ENCODE results near the gene DTX2. TPM values are rescaled to one million over a fixed set of nuclear protein-coding genes. Genes with fewer than 3 reads are reported as not detected.
"Not testable (repeated sequence)": the region's sequence is repeated elsewhere in the genome, so short reads cannot be mapped to it uniquely, and the experiment has no call there.

The DTX2 gene
- total RNA-seq, 1 experiment from 2014 or later: 11.5 TPM

- H3K4me1 ChIP-seq: peaks cover 25% of the 10 kb centered on the region
- H3K27ac ChIP-seq; H3K36me3 ChIP-seq; H3K9me3 ChIP-seq (replicated peaks); H3K27me3 ChIP-seq; H3K4me3 ChIP-seq: not testable (repeated sequence)
- DNase-seq: peak in 1 of 2 experiments; percentile 0
Measured at GRCh38 chr7:76511200-76511910, 49.8 kb downstream of the DTX2 start.

- H3K9me3 ChIP-seq (replicated peaks); H3K4me3 ChIP-seq; H3K27me3 ChIP-seq; H3K36me3 ChIP-seq; H3K27ac ChIP-seq; DNase-seq: not testable (repeated sequence)
- peaks cover 25% of the 10 kb centered on the region for H3K4me1 ChIP-seq
Measured at GRCh38 chr7:76511911-76512885, 50.7 kb downstream of the DTX2 start.

GRCh38 chr7:76512941-76513816, 51.7 kb downstream of the DTX2 start:
- H3K36me3 ChIP-seq: no peaks in the 10 kb centered on the region
- no peaks in the 10 kb centered on the region for H3K9me3 ChIP-seq (replicated peaks)
- H3K27ac ChIP-seq: no peak overlapping the region
- no peak overlapping the region for H3K4me3 ChIP-seq
- H3K27me3 ChIP-seq: no peaks in the 10 kb centered on the region
- DNase-seq: peak; percentile 47 to 48
- H3K4me1 ChIP-seq: peaks cover 25% of the 10 kb centered on the region

- no peaks in the 10 kb centered on the region for H3K27me3 ChIP-seq
- DNase-seq: peak in 1 of 2 experiments; percentile 2
- no peaks in the 10 kb centered on the region for H3K36me3 ChIP-seq
- no peak overlapping the region for H3K4me3 ChIP-seq
- no peak overlapping the region for H3K27ac ChIP-seq
- H3K4me1 ChIP-seq: peaks cover 25% of the 10 kb centered on the region
- H3K9me3 ChIP-seq (replicated peaks): no peaks in the 10 kb centered on the region
Measured at GRCh38 chr7:76513817-76514799, 52.6 kb downstream of the DTX2 start.

GRCh38 chr7:76514926-76515771, 53.6 kb downstream of the DTX2 start:
- Histone ChIP-seq H3K9me3 (replicated peaks) (no peaks in the 10 kb centered on the region), H3K27me3 (no peaks in the 10 kb centered on the region), H3K4me3 (peak overlapping the region; percentile 36), H3K27ac (no peak overlapping the region), H3K36me3 (no peaks in the 10 kb centered on the region), H3K4me1 (peaks cover 16% of the 10 kb centered on the region; the same call in 1 of the 2 replicates)
- DNase-seq: peak; percentile 38 to 42

GRCh38 chr7:76515999-76516443, 54.5 kb downstream of the DTX2 start:
- DNase-seq: peak; percentile 54 to 55
- Histone ChIP-seq H3K27me3 (no peaks in the 10 kb centered on the region), H3K4me1 (peaks cover 10% of the 10 kb centered on the region; the same call in 1 of the 2 replicates), H3K9me3 (replicated peaks) (no peaks in the 10 kb centered on the region), H3K36me3 (no peaks in the 10 kb centered on the region), H3K27ac (no peak overlapping the region), H3K4me3 (no peak overlapping the region)

- H3K4me1 ChIP-seq: peaks cover 10% of the 10 kb centered on the region; the same call in 1 of the 2 replicates
- DNase-seq; H3K36me3 ChIP-seq; H3K27me3 ChIP-seq; H3K4me3 ChIP-seq; H3K27ac ChIP-seq; H3K9me3 ChIP-seq (replicated peaks): not testable (repeated sequence)
Measured at GRCh38 chr7:76516932-76517331, 55.4 kb downstream of the DTX2 start.

GRCh38 chr7:76526183-76526582, 64.7 kb downstream of the DTX2 start:
- H3K9me3 ChIP-seq (replicated peaks); H3K27me3 ChIP-seq; H3K4me3 ChIP-seq; H3K4me1 ChIP-seq; H3K36me3 ChIP-seq; H3K27ac ChIP-seq; DNase-seq: not testable (repeated sequence)

GRCh38 chr7:76531643-76532042, 70.1 kb downstream of the DTX2 start:
- not testable (repeated sequence) for H3K9me3 ChIP-seq (replicated peaks); H3K4me1 ChIP-seq; H3K4me3 ChIP-seq; H3K36me3 ChIP-seq; DNase-seq; H3K27ac ChIP-seq; H3K27me3 ChIP-seq

GRCh38 chr7:76543197-76543596, 81.7 kb downstream of the DTX2 start, which contains the start of gene SPDYE16:
TSS of gene SPDYE16 (minus strand) at chr7:76543297. CDS start at chr7:76541459, 1,838 bp downstream.
- H3K27me3 ChIP-seq; H3K36me3 ChIP-seq; H3K9me3 ChIP-seq (replicated peaks); H3K4me3 ChIP-seq; H3K27ac ChIP-seq; DNase-seq; H3K4me1 ChIP-seq: not testable (repeated sequence)

GRCh38 chr7:76549025-76549854, 87.7 kb downstream of the DTX2 start:
- H3K27me3 ChIP-seq; H3K36me3 ChIP-seq; H3K9me3 ChIP-seq (replicated peaks); H3K4me1 ChIP-seq: not testable (repeated sequence)
- peak overlapping the region; percentile 99 for H3K4me3 ChIP-seq
- H3K27ac ChIP-seq: peak overlapping the region; percentile 68
- DNase-seq: peak; percentile 95 to 96

- peak overlapping the region; percentile 68; the same call in 1 of the 2 replicates for H3K27ac ChIP-seq
- peak overlapping the region; percentile 99 for H3K4me3 ChIP-seq
- not testable (repeated sequence) for H3K27me3 ChIP-seq; H3K9me3 ChIP-seq (replicated peaks); H3K36me3 ChIP-seq; H3K4me1 ChIP-seq
- DNase-seq: peak in 1 of 2 experiments; percentile 6
Measured at GRCh38 chr7:76549855-76550248, 88.3 kb downstream of the DTX2 start.
